ENCODE measurements around the gene FAM9C.

DNA sequence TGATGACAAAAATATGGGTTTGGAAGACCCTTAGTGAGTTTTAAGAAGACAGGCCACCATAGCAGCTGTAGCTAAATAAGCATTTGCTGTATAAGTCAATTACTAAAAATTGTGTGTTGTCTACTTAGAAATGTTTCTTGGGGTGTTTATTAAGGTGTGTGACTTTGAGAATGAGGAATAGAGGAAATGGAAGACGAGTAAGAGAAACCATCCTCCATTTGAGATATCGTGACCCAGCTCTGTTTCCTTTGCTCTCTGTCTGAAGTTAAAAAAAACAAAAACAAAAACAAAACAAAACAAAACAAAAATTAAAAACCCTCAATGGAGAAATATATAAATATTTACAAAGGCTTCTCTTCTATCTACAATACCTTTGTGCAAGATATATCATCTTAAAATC, 41.7 kb upstream of the FAM9C start:
- TF ChIP-seq, protein P1, sequence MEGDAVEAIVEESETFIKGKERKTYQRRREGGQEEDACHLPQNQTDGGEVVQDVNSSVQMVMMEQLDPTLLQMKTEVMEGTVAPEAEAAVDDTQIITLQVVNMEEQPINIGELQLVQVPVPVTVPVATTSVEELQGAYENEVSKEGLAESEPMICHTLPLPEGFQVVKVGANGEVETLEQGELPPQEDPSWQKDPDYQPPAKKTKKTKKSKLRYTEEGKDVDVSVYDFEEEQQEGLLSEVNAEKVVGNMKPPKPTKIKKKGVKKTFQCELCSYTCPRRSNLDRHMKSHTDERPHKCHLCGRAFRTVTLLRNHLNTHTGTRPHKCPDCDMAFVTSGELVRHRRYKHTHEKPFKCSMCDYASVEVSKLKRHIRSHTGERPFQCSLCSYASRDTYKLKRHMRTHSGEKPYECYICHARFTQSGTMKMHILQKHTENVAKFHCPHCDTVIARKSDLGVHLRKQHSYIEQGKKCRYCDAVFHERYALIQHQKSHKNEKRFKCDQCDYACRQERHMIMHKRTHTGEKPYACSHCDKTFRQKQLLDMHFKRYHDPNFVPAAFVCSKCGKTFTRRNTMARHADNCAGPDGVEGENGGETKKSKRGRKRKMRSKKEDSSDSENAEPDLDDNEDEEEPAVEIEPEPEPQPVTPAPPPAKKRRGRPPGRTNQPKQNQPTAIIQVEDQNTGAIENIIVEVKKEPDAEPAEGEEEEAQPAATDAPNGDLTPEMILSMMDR (conservative IDR thresholded peaks at IDR 0.05 in 1 of 2, IDR thresholded peaks at IDR 0.05 in 1 of 2; ENCODE audit: low read depth in 1 of 2, low read length in 2 of 2): no peak
- TF ChIP-seq EZH2 (IDR thresholded peaks at IDR 0.05; ENCODE audit: low read length, missing control alignments): no peak

Data from fibroblast of lung (primary cell).